GM23248 (cell line): Measurements from ENCODE around the gene ASXL2. TPM values are rescaled to one million over a fixed set of nuclear protein-coding genes. Genes with fewer than 3 reads are reported as not detected.
"Not testable (repeated sequence)": the region's sequence is repeated elsewhere in the genome, so short reads cannot be mapped to it uniquely, and the experiment has no call there.

Experiments used
- DNase-seq: peaks from one replicate; pipeline ENCODE4 v3.0.0-alpha.2; 2015
- H2AFZ ChIP-seq: fragments of 200-600 bp; sonication (generic); 2 replicates; pipeline ENCODE4 v1.6.1; 2016; ENCODE audit warnings: antibody characterized with exemption
- H3F3A ChIP-seq: fragments of 200-600 bp; sonication (generic); 2 replicates; pipeline ENCODE4 v1.6.1; 2016; ENCODE audit warnings: mild to moderate bottlenecking, antibody characterized with exemption, mixed run types; ENCODE audit not compliant: insufficient read depth
- H3K27ac ChIP-seq: fragments of 200-600 bp; sonication (generic); 2 replicates; pipeline ENCODE4 v1.5.1; 2016; ENCODE audit warnings: mild to moderate bottlenecking
- H3K27me3 ChIP-seq: fragments of 200-600 bp; sonication (generic); replicated peaks from 2 replicates; pipeline ENCODE4 v1.6.1; 2016; ENCODE audit warnings: mild to moderate bottlenecking; ENCODE audit not compliant: insufficient read depth
- H3K36me3 ChIP-seq: fragments of 200-600 bp; sonication (generic); 2 replicates; pipeline ENCODE4 v1.6.1; 2016; ENCODE audit warnings: low read depth, mild to moderate bottlenecking
- H3K4me1 ChIP-seq: fragments of 200-600 bp; sonication (generic); 2 replicates; pipeline ENCODE4 v1.6.1; 2016; ENCODE audit warnings: mild to moderate bottlenecking; ENCODE audit not compliant: insufficient read depth
- H3K4me2 ChIP-seq: fragments of 200-600 bp; sonication (generic); one replicate; pipeline ENCODE4 v1.6.1; 2016; ENCODE audit warnings: mild to moderate bottlenecking; ENCODE audit not compliant: unreplicated experiment
- H3K4me3 ChIP-seq: fragments of 200-600 bp; sonication (generic); 2 replicates; pipeline ENCODE4 v1.5.1; 2016; ENCODE audit warnings: mild to moderate bottlenecking
- H3K79me2 ChIP-seq: fragments of 200-600 bp; sonication (generic); 2 replicates; pipeline ENCODE4 v1.6.1; 2016; ENCODE audit warnings: mild to moderate bottlenecking; ENCODE audit not compliant: insufficient read depth
- H3K9ac ChIP-seq: fragments of 200-600 bp; sonication (generic); 2 replicates; pipeline ENCODE4 v1.6.1; 2016; ENCODE audit warnings: mild to moderate bottlenecking
- H3K9me2 ChIP-seq: fragments of 200-600 bp; sonication (generic); 2 replicates; pipeline ENCODE4 v1.6.1; 2016; ENCODE audit warnings: mixed run types, mild to moderate bottlenecking, moderate library complexity; ENCODE audit not compliant: insufficient read depth
- H3K9me3 ChIP-seq: fragments of 200-600 bp; sonication (generic); one replicate; pipeline ENCODE4 v1.6.1; 2017; ENCODE audit warnings: low read depth
- H4K20me1 ChIP-seq: fragments of 200-600 bp; sonication (generic); 2 replicates; pipeline ENCODE4 v1.6.0; 2016; ENCODE audit not compliant: insufficient read depth
- EZH2 ChIP-seq: fragments of 200-600 bp; sonication (generic); IDR thresholded peaks from 2 replicates; pipeline ENCODE4 v1.6.1; 2018; ENCODE audit warnings: antibody characterized with exemption, mild to moderate bottlenecking; ENCODE audit not compliant: insufficient read depth, poor library complexity, severe bottlenecking
- EZH2phosphoT487 ChIP-seq: fragments of 200-600 bp; sonication (generic); IDR thresholded peaks from 2 replicates; pipeline ENCODE4 v1.6.1; 2018; ENCODE audit warnings: antibody characterized with exemption, moderate library complexity, mild to moderate bottlenecking, low read depth; ENCODE audit not compliant: insufficient read depth
- WGBS, 2 experiments: methylation state at CpG; one replicate each; pipeline ENCODE4 v1.1.6; 2015 to 2017; ENCODE audit warnings: low lambda C conversion rate in 2 of 2, low coverage in 1 of 2; ENCODE audit errors: missing lambda C conversion rate in 2 of 2; 5-methylcytosine and 5-hydroxymethylcytosine counted together
- in situ Hi-C: fragments of 300-500 bp; cut with MboI; formaldehyde crosslinking; loops from 2 replicates; pipeline ENCODE4 v1.15.0; 2020
- polyA plus RNA-seq: library from polyadenylated mRNA; unstranded; fragments of >200 nt; fragmentation: Nextera tagmentation; extraction: Ambion mirVana; gene quantifications from 2 replicates; pipeline ENCODE4 v1.2.1, GENCODE V29; 2016
- total RNA-seq: library from RNA; depleted of rRNA; stranded (reverse); fragments of >200 nt; shearing (Covaris generic); gene quantifications from 2 replicates; pipeline ENCODE4 v1.2.3, GENCODE V29; 2014

ASXL2 gene
- total and polyA plus RNA-seq, 2 experiments from 2014 or later = 4.5 to 9.5 TPM

DNA sequence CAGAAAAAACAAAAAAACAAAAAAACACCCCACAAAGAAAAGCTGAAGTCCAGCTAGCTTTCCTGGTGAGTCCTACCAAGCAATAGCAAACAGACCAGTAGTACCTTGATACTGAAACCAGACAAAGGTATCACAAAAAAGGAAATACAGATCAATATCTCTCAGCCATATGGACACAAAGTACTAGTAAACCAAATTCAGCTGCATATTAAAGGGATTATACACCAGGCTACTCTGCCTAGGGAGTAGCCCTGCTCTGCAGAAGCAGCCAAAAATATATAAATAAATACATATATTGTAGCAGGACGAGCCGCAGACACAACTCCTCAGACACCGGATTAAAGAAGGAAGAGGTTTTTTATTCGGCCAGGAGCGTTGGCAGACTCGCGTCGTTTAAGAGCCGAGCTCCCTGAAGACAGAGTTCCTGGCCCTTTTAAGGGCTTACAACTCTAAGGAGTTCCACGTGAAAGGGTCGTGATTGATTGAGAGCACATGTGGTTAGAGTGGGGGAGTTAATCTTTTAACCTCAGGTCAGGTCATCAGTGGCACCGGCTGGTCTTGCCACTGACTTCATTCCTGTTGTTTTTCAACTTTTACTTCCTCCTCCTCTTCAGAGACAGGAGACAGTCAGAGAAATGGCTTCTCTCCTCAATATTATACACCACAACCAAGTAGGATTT, 166.5 kb downstream of the ASXL2 start:
- Histone ChIP-seq H4K20me1 (no peaks in the 10 kb centered on the region), H3K4me1 (no peaks in the 10 kb centered on the region), H3K9me2 (no peaks in the 10 kb centered on the region), H3K36me3 (no peaks in the 10 kb centered on the region), H3F3A (no peaks in the 10 kb centered on the region), H3K9ac (no peak overlapping the region), H2AFZ (peak overlapping the region; percentile 53; the same call in 1 of the 2 replicates), H3K4me2 (no peak overlapping the region), H3K4me3 (peak overlapping the region; percentile 14; the same call in 1 of the 2 replicates), H3K9me3 (no peaks in the 10 kb centered on the region), H3K79me2 (no peaks in the 10 kb centered on the region), H3K27ac (no peak overlapping the region), H3K27me3 (peaks cover 29% of the 10 kb centered on the region)
- WGBS, 2 experiments = 19 to 27% methylated on average over 12 of the region's 12 CpGs
- TF ChIP-seq EZH2 (no peak), EZH2phosphoT487 (no peak)
- no peak for DNase-seq
- in situ Hi-C loops = no loop called here

GRCh38 chr2:25710750-25711149, 167.5 kb downstream of the ASXL2 start:
- Histone ChIP-seq H2AFZ (no peak overlapping the region), H3K27me3 (peaks cover 26% of the 10 kb centered on the region), H4K20me1 (no peaks in the 10 kb centered on the region), H3K36me3 (no peaks in the 10 kb centered on the region), H3K4me1 (no peaks in the 10 kb centered on the region), H3K4me3 (no peak overlapping the region), H3K4me2 (no peak overlapping the region), H3K79me2 (no peaks in the 10 kb centered on the region), H3K9ac (no peak overlapping the region), H3K27ac (no peak overlapping the region), H3K9me3 (no peaks in the 10 kb centered on the region), H3F3A (no peaks in the 10 kb centered on the region), H3K9me2 (no peaks in the 10 kb centered on the region)
- 87 to 88% methylated on average over 3 of the region's 3 CpGs for WGBS, 2 experiments
- DNase-seq = no peak
- TF ChIP-seq EZH2phosphoT487 (no peak), EZH2 (no peak)
- in situ Hi-C loops = no loop called here

DNA sequence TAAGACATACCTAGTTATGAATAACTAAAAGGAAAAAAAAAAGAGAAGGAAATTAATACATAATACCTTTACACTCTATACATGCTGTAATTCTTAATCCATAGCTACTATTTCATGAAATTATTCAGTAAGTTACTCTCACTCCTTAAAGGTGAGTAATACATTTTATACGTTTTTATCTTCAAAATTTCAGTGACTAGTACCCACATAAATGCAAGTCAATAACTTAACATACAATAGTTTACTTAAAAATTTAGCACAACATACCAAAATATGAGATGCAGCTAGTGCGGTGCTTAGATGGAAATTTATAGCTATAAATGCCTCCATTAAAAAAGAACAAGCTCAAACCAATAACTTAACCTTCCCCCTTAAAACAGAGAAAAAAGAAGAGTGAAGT, 168.9 kb downstream of the ASXL2 start:
- Histone ChIP-seq H3K9me3 (no peaks in the 10 kb centered on the region), H2AFZ (no peak overlapping the region), H3K79me2 (no peaks in the 10 kb centered on the region), H3K9ac (no peak overlapping the region), H3K36me3 (no peaks in the 10 kb centered on the region), H3K4me3 (no peak overlapping the region), H4K20me1 (no peaks in the 10 kb centered on the region), H3K27ac (no peak overlapping the region), H3F3A (no peaks in the 10 kb centered on the region), H3K27me3 (peaks cover 23% of the 10 kb centered on the region), H3K9me2 (no peaks in the 10 kb centered on the region), H3K4me2 (no peak overlapping the region), H3K4me1 (no peaks in the 10 kb centered on the region)
- no peak for DNase-seq
- in situ Hi-C loops = no loop called here
- TF ChIP-seq EZH2phosphoT487 = no peak
- no peak for TF ChIP-seq EZH2
- WGBS, 2 experiments = 59 to 60% methylated on average over 2 of the region's 2 CpGs

DNA sequence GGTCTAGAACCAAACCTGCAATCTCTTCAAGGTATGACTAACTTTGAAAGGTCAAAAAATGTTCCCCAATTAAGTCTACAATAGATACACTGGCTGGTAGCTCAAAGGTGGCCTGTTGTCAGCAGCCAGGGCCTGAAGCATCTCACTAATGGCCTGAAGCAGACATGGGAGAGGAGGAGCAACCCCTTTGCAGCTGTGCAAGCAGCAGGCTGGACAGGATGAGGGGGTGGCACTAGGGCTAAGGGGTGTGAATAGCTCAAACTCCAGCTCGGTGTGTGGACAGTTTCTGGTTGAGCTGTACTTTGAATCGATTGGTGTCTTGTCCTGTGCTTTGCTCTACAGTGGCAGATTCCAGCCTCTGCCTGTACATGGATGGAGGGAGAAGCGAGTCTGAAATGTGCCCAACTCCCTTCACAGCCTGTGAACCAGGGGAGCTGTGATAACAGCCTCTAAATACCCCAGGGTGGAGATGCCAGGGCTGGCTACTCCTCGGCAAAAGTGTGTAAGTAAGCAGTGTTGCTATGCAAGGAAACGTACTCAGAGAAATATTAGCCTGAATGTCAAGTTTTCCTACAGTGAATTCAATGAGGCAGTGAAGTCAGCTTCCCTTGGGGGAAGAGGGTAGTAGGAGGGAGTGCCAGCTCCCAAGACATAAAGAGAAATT, 170.2 kb downstream of the ASXL2 start:
- in situ Hi-C loops = no loop called here

GRCh38 chr2:25705575-25705974, 172.7 kb downstream of the ASXL2 start:
- H3K27ac ChIP-seq, H3K9me2 ChIP-seq, H3K4me1 ChIP-seq, H3K79me2 ChIP-seq, H3K9ac ChIP-seq, in situ Hi-C loops, H3K27me3 ChIP-seq, H3K4me3 ChIP-seq, H3K9me3 ChIP-seq, H3F3A ChIP-seq, H4K20me1 ChIP-seq, DNase-seq, H3K4me2 ChIP-seq, H3K36me3 ChIP-seq, H2AFZ ChIP-seq: not testable (repeated sequence)
- 82 to 88% methylated on average over 14 to 33 of the region's 33 CpGs for WGBS, 2 experiments

More for the DNA sequence above, 170.2 kb downstream of the ASXL2 start:
- no peak overlapping the region for H3K4me3 ChIP-seq
- peaks cover 23% of the 10 kb centered on the region for H3K27me3 ChIP-seq
- H3K9ac ChIP-seq = no peak overlapping the region
- H2AFZ ChIP-seq = no peak overlapping the region
- no peaks in the 10 kb centered on the region for H3F3A ChIP-seq
- no peak for DNase-seq
- no peak overlapping the region for H3K4me2 ChIP-seq
- no peak overlapping the region for H3K27ac ChIP-seq
- H4K20me1 ChIP-seq = no peaks in the 10 kb centered on the region
- 67 to 71% methylated on average over 5 of the region's 5 CpGs for WGBS, 2 experiments
- TF ChIP-seq EZH2phosphoT487 (no peak), EZH2 (no peak)
- H3K79me2 ChIP-seq = no peaks in the 10 kb centered on the region
- no peaks in the 10 kb centered on the region for H3K4me1 ChIP-seq
- no peaks in the 10 kb centered on the region for H3K9me2 ChIP-seq
- no peaks in the 10 kb centered on the region for H3K36me3 ChIP-seq
- no peaks in the 10 kb centered on the region for H3K9me3 ChIP-seq
